Kidney glomerular epithelial cell (primary cell): Measurements from ENCODE around the gene XAGE3.

Experiments
- DNase-seq: peaks from one replicate; lab custom pipeline; 2025; lab: John Stamatoyannopoulos, UW

The XAGE3 gene

DNA sequence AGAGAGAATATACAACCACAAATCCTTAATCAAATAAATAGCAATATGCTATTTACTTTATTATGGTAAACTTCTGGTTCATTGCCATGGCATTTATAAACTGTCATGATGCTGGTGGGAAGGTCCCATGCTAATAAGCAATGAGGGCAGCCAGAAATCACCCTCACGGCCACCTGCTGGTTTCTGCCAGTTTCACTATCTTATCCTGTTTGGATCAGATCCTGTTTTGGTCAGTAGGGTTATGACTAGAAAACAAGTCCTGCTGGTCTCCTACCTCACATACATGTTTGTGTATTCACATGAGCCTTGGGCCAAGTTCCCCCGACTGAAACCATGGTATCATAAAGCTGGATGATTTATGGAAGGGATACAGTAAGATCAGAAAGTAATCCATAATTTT is 28.7 kb downstream of the XAGE3 start:
- DNase-seq, result no peak

DNA sequence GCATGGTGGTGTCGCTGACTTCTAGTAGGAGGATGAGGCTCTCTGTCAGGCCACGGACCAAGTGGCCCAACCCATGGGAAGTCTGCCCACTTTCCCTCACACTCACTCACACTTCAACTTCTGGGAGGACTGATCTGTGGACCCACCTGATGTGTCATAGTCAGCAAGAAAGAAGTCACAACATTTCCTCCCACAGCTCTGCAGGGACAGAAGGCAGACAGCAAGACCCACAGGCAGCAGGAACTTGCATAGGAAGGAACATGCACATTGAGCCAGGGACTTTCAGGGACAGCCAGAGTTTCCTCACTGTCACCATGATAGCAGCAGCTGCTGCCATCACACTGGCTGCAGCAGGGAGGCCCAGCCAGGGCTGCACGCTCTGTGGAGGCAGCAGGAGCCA is 37.3 kb downstream of the XAGE3 start:
- DNase-seq, result no peak

- DNase-seq, result no peak
Observed at GRCh38 chrX:52824608-52825007, 43.3 kb downstream of the XAGE3 start.

GRCh38 chrX:52821079-52821760 is 46.7 kb downstream of the XAGE3 start:
- DNase-seq, result no peak

DNA sequence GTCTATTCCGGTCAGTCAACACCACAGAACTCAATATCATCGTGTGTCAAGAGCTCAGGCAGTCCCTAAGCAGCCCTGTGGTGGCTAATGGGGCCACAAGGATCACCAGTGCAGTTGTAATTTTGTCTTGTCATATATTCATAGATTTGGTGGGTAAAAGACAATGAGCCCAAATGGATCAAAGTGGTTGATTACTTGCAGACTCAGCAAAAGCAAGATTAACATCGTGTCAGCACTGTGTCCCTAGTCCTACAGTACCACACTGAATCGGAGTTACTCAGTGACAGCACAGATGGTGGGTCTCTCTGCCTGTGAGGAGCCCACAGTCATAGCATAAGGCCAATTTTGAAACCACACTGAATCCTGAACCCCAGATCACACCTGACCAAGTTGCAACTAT is 48.1 kb downstream of the XAGE3 start:
- DNase-seq, result no peak
